ENCODE results near the gene KIAA1671. TPM values are rescaled to one million over a fixed set of nuclear protein-coding genes. Genes with fewer than 3 reads are reported as not detected.

KIAA1671 gene
- total RNA-seq = 12.8 and 17.4 TPM in 2 replicates

GRCh38 chr22:24951942-24952836, at the start of gene KIAA1671:
Gene KIAA1671 (plus strand): TSS chr22:24952716. CDS start chr22:25028000, 75,284 bp downstream.

GRCh38 chr22:25199731-25200520, 247.4 kb downstream of the KIAA1671 start, which contains the start of gene CRYBB3:
Gene CRYBB3 (plus strand): TSS chr22:25199858. CDS start chr22:25201397, 1,539 bp downstream.

GRCh38 chr22:25219211-25219689, 266.7 kb downstream of the KIAA1671 start, which contains the start of gene CRYBB2:
Gene CRYBB2 (plus strand): TSS chr22:25219639. CDS start chr22:25221430, 1,791 bp downstream.

Small RNA genes within 50 kb of the gene (small RNA-seq; reads per million reads assigned to genes)
- gene Z99916.2 = 0.61 reads per million, percentile 20 among the genes with 10 or more reads in this experiment

Other genes with a start within 250 kb of the KIAA1671 start
- not detected in 2 replicates for gene PIWIL3, start 178.0 kb upstream of the KIAA1671 start, total RNA-seq
- gene SGSM1, start 146.5 kb upstream of the KIAA1671 start, total RNA-seq = 0.13 and 0.22 TPM in 2 replicates
- gene LHFPL7, start 6.0 kb upstream of the KIAA1671 start, total RNA-seq = not detected in 2 replicates
- gene CRYBB3, start 247.1 kb downstream of the KIAA1671 start, total RNA-seq = not detected in 2 replicates

Measured in articular chondrocyte of knee joint (primary cell).